GM18526 (cell line): ENCODE results near the gene WASL.

Experiments used
- POLR2A ChIP-seq: IDR thresholded peaks from 3 replicates; pipeline ENCODE4 v1.6.1; 2011; ENCODE audit not compliant: insufficient read length; ENCODE audit errors: extremely low read depth

The WASL gene

DNA sequence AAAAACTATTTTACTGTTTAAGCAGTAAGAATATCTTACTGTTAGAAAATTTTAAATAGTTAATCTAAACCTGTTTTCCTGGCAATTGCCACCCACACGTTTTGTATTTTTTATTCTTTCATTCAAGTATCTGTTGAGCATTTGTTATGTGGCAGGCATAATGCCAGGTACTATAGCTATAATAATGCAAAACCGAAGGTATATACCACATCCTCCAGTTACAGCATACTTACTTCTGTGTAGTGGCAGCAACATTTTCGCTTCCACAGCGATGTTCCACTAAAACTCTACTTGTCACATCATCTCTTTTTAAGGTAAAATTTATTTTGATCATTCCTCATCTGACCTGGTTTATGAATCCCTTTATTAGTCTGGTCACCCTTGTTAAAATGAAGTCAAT lies 30.0 kb downstream of the WASL start:
- no peak for TF ChIP-seq POLR2A

GRCh38 chr7:123717689-123718088 lies 31.1 kb downstream of the WASL start:
- TF ChIP-seq POLR2A: no peak

DNA sequence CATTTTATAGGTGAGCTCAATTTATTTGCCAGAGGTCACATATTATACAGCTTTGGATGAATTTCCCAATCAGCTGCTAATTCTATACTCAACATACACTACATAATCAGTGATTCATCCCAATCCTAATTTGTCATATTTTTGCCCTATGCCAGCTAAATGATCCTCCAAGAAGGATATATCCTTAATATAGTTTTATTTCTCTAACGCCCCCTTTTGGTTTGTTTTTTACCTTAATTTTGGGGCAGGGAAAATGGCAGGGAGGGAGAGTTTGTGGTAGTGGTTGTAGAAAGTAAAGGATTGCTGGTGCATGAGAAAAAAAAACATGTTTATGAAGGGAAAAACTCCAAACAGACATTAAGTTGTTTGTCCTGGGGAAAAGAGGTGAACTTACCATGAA lies 31.9 kb downstream of the WASL start:
- no peak for TF ChIP-seq POLR2A

- no peak for TF ChIP-seq POLR2A
Measured at GRCh38 chr7:123715799-123716198, 33.0 kb downstream of the WASL start.

GRCh38 chr7:123715198-123715597 lies 33.6 kb downstream of the WASL start:
- TF ChIP-seq POLR2A: no peak

DNA sequence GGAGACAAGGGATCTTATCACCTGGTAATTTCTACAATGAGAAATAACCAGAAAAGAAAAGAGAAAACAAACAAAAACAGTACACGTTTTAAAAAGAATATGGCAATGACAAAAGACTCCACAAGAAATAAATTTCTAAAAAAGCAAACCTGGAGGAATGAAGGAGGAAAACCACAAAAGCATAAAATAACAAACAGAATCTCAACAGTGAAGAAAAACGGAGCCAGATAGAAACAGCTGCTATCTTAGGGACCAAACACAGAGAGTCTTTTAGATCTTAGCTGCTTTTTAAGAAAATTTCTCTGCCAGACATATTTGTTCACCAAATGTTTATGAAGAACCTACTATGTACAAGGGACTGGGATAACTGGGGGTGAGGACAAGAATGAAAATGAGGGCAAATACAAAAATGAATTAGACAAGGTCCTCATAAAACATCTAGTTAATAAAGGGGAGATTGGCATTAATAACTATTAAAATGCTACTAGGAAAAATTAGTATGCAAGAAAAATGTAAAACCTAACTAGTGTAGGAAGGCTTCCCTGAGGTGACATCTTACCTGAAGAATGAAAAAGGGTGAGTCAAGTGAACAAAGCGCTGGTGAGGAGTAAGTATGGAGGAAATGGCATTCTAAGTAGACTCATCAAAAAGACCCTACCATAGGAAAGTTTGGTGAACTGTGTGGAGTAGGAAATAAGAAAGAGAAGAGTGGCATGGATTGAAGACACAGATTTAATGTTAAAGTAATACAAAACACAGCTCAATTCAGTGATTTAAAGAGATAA lies 34.3 kb downstream of the WASL start:
- TF ChIP-seq POLR2A: no peak

DNA sequence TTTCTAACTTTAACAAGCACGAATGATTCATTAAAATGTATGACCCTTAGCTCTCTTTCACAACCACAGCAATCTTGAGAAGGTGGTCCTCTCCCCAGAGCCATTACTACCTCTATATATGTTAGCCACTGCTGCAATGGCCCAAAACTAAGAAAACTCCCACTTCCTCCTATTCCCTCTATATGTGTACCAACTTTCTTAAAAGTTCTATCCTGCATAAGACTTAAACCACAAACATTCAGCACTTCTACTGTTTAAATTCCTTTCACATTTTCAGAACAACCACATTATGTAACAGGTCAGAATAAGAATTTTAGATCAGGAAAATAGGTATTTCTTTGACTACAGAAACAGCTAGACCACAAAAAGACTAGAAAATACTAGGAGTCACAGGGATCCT lies 36.2 kb downstream of the WASL start:
- no peak for TF ChIP-seq POLR2A

DNA sequence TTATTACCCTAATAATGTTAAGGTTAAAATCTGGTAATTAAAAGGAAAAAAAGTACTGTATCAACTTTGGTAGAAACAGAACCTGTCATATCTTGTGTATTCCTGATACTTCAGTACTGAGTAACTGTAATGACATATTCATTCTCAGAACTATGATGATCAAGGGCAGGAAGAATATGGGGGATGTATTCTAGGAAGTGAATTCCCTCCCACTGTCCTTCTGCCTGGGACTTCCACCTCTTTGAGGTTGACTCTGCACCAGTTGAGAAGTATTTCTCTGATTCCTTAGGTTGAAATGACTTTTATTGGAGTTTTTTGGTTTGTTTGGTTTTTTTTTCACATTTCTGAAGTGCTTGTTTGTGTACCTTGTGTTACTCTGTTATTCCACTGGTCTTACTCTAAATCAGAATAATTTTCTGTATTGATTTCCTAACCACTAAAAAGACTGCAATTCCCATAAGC lies 36.9 kb downstream of the WASL start:
- TF ChIP-seq POLR2A: no peak

DNA sequence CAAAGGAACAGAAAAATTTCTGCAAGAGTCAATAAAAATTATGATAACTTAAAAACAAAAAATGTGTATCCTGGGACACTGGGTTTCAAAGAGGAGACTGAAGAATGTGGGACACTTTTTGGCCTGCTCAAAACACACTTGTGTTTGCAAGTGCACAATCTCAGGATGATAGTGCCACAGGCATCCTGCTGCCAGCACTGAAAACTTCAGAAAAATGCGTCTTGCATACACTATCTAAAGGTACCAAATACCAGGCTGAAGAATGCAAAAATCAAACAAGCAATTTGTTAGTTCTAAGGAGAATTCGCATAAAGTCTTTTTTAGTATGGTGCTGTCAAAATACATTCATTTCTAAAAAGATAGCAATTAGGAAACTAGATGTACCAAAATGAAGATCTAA lies 38.1 kb downstream of the WASL start:
- no peak for TF ChIP-seq POLR2A

DNA sequence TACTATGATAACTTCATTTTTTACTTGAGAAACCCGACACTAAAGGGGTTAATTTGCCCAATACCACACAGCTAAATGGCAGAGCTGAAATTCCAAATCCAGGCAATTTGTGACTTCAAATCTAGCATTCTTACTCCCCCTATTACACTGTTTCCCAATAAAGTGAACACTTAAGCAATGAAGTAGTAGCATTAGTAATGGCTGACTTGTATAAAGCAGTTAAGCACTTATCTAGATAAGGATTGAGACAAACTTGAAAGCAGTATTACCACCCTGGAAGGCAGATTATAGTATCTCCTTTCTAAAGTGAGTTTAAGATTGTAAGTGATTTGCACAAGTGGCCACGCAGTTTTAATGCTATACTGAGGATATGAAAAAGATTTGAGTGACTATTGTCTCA lies 39.3 kb downstream of the WASL start:
- TF ChIP-seq POLR2A: no peak

DNA sequence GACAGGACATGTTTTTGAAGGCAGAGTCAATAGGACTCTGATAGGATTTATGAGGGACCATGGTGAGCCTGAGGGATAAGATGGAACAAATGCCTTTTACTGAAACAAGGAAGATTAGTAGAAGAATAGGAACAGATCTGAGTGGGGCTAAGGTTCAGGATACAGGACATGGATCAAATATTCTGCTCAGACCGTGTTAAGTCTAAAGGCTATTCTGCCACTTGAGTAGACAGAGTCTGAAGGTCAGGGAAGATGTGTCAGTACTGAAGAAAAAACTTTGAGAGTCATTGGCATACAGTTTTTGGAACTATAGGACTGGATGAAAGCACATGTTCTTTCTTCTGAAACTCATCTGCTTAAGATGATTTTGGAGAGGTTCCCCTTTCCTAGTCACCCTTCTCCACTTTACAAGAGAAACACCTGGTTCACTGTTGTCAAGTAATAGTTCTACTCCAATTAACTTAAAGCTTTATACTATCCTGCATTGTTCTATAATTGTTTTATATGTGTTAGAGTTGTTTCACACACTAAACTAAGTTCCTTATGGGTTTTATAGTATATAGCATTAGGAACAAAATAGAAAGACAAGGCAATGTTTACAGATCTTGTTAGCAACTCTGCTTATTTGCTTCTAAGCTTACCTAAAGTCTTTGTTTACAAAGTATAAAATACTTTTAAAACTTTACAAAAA lies 43.4 kb downstream of the WASL start:
- no peak for TF ChIP-seq POLR2A

DNA sequence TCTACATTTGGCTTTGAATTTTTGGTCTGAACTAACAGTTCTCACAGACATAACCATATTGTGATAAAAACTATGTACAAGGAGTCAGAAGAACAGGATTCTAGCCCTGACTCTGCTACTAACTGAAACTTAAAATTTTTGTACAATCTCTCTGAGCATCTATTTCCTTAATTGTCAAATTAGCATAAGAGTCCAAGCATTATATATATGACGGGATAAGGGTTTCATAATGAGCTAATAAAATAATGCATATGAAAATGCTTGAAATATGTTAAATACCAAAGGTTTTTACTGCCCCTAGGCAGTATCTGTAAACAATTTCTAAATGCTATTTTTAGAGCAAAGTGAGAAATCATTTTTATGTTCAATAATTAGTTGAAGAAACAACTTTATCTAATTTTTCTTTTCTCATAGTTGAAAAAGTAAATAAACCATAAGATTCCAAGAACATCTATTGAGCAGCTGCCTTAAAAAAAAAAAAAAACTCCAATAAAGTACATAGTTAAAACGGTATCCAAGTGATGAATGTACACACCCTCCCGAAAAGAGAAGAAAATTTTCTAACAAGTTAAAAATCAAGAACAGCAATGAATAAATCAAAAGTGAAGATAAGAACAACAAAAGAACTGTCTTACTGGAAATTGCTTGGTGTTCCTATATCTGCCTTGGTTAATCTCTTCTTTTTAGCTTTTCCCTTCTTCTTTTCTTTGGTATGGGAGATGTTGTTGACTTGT lies 52.7 kb downstream of the WASL start:
- TF ChIP-seq POLR2A: no peak

DNA sequence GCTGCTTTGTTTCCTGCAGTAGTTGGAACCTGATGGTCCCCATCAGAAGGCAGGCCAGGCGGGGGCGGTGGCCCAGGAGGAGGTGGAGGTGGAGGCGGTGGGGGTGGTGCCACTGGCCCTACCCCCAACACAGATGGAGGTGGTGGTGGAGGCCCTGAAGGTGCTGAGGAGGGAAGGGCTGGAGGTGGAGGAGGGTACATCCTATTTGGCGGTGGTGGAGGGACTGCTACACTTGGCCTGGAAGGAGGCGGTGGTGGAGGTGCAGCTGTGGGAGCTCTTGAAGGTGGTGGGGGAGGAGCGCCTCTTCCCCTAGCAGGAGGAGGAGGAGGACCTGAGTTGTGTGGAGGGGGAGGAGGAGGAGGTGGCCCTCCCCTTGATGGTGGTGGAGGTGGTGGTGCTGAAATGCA lies 56.3 kb downstream of the WASL start:
- no peak for TF ChIP-seq POLR2A

- no peak for TF ChIP-seq POLR2A
Measured at GRCh38 chr7:123690550-123690949, 58.3 kb downstream of the WASL start.

DNA sequence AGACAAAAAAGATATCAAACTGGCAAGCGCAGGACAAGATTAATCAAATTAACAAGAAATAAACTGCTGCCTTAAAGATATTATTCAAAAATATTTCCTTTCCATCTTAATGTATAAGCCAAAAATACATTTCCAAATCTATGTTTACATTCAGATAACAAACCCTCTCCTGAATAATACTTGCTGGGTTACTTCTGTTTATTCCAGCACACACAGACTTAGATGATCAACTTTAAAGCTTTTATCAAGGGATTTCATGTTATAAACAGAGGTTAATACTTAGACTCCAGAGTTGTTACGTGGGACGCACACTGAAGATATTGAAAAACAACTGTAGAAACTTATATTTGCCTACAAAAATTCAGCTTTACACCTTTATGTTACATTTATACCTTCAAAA lies 59.6 kb downstream of the WASL start:
- no peak for TF ChIP-seq POLR2A

DNA sequence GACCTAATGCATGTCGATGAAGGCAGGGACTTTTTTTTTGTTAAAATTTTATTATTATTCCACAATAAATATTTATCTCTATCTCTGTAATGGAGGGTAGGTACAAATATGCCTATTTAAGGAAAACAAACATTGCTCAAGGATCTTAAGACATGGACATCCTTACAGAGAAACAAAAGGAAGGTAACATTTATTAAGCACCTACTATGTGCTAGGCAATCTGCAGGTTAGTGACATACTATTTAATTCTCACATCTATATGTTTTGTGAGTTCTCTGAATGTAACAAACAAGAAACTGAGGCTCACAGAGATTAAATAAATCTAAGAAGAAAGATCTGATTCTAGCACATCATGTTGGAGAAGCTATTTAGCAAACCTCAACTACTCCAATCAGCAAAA lies 61.1 kb downstream of the WASL start:
- TF ChIP-seq POLR2A: no peak
